Measurements from ENCODE around the gene SSH2.

Gene SSH2

DNA sequence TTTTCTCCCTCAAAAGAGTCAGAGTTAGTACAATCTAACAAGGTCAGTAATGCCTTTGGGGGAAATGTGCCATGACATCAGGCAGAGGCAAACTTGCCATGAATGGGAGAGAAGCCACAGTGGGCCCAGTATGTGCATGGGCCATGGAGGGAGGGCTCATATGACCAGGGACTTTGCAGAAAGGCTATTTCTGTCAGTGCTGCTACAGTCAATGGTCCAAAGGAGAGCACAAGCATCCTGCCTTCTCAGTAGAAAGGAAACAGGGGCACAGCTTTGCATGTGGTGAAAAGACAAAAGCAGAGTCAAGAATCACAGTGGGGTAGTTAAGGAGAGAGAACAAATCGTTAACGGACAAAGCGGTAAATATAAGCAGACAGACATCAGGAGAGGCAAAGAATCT is 296.1 kb downstream of the SSH2 start:
- Histone ChIP-seq H3K9me3 (ENCODE audit: low read length) (no peaks in the 10 kb centered on the region), H3K36me3 (ENCODE audit: insufficient read depth, low read length) (peaks cover 16% of the 10 kb centered on the region), H3K27me3 (ENCODE audit: insufficient read depth, low read length) (no peaks in the 10 kb centered on the region)

DNA sequence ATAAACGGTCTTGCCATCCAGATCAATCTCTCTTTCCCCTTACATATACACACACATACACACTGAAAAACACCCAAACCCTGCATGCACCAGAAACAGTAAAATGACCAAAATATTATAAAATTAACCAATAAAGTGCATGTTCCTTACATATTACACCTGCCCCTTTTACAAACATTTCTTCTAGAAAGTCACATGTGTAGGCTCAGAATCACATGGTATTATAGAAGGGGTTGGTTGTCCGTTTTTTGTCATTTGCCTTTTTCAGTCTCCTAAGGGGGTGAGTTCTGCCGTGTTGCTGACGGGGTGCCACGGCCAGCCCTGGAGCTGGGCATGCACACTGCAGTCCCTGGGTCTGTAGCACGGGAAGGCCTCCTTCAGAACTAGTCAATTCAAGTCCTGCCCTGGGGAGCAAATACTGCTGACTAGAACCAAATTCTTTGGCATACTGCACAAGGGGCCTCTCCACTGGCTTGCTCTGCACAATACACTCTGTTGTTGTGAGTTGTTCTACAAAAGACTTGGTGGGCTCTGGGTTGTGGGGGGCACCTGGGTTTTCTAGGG is 299.3 kb downstream of the SSH2 start:
- peaks cover 22% of the 10 kb centered on the region for H3K4me1 ChIP-seq (ENCODE audit: insufficient read depth, low read length)
- no peaks in the 10 kb centered on the region for H3K27me3 ChIP-seq (ENCODE audit: insufficient read depth, low read length)
- no peak overlapping the region for H3K4me3 ChIP-seq (ENCODE audit: low read length)
- no peak overlapping the region for H2AFZ ChIP-seq (ENCODE audit: low read depth, low read length)
- H3K36me3 ChIP-seq (ENCODE audit: insufficient read depth, low read length), result peaks cover 16% of the 10 kb centered on the region
- H3K9me3 ChIP-seq (ENCODE audit: low read length), result no peaks in the 10 kb centered on the region

More for the DNA sequence above, 296.1 kb downstream of the SSH2 start:
- Histone ChIP-seq H3K4me1 (ENCODE audit: insufficient read depth, low read length) (peaks cover 15% of the 10 kb centered on the region), H3K4me3 (ENCODE audit: low read length) (no peak overlapping the region), H2AFZ (ENCODE audit: low read depth, low read length) (no peak overlapping the region)

- peaks cover 22% of the 10 kb centered on the region for H3K4me1 ChIP-seq (ENCODE audit: insufficient read depth, low read length)
- peaks cover 16% of the 10 kb centered on the region for H3K36me3 ChIP-seq (ENCODE audit: insufficient read depth, low read length)
- no peak overlapping the region for H2AFZ ChIP-seq (ENCODE audit: low read depth, low read length)
- H3K27me3 ChIP-seq (ENCODE audit: insufficient read depth, low read length), result no peaks in the 10 kb centered on the region
- no peaks in the 10 kb centered on the region for H3K9me3 ChIP-seq (ENCODE audit: low read length)
- no peak overlapping the region for H3K4me3 ChIP-seq (ENCODE audit: low read length)
Measured at GRCh38 chr17:29629839-29630238, 300.2 kb downstream of the SSH2 start.

- peaks cover 22% of the 10 kb centered on the region for H3K4me1 ChIP-seq (ENCODE audit: insufficient read depth, low read length)
- H3K36me3 ChIP-seq (ENCODE audit: insufficient read depth, low read length), result peaks cover 16% of the 10 kb centered on the region
- no peaks in the 10 kb centered on the region for H3K27me3 ChIP-seq (ENCODE audit: insufficient read depth, low read length)
- no peaks in the 10 kb centered on the region for H3K9me3 ChIP-seq (ENCODE audit: low read length)
- no peak overlapping the region for H3K4me3 ChIP-seq (ENCODE audit: low read length)
- no peak overlapping the region for H2AFZ ChIP-seq (ENCODE audit: low read depth, low read length)
Measured at GRCh38 chr17:29628644-29629043, 301.4 kb downstream of the SSH2 start.

- Histone ChIP-seq H3K27me3 (ENCODE audit: insufficient read depth, low read length) (no peaks in the 10 kb centered on the region), H3K36me3 (ENCODE audit: insufficient read depth, low read length) (peaks cover 16% of the 10 kb centered on the region), H3K4me3 (ENCODE audit: low read length) (no peak overlapping the region), H3K9me3 (ENCODE audit: low read length) (no peaks in the 10 kb centered on the region), H3K4me1 (ENCODE audit: insufficient read depth, low read length) (peaks cover 26% of the 10 kb centered on the region), H2AFZ (ENCODE audit: low read depth, low read length) (no peak overlapping the region)
Measured at GRCh38 chr17:29627951-29628350, 302.1 kb downstream of the SSH2 start.

- H2AFZ ChIP-seq (ENCODE audit: low read depth, low read length), result no peak overlapping the region
- H3K4me3 ChIP-seq (ENCODE audit: low read length), result no peak overlapping the region
- H3K27me3 ChIP-seq (ENCODE audit: insufficient read depth, low read length), result no peaks in the 10 kb centered on the region
- no peaks in the 10 kb centered on the region for H3K36me3 ChIP-seq (ENCODE audit: insufficient read depth, low read length)
- no peaks in the 10 kb centered on the region for H3K9me3 ChIP-seq (ENCODE audit: low read length)
- peaks cover 25% of the 10 kb centered on the region for H3K4me1 ChIP-seq (ENCODE audit: insufficient read depth, low read length)
Measured at GRCh38 chr17:29625037-29625750, 304.8 kb downstream of the SSH2 start.

- H3K36me3 ChIP-seq (ENCODE audit: insufficient read depth, low read length), result no peaks in the 10 kb centered on the region
- no peaks in the 10 kb centered on the region for H3K27me3 ChIP-seq (ENCODE audit: insufficient read depth, low read length)
- no peak overlapping the region for H2AFZ ChIP-seq (ENCODE audit: low read depth, low read length)
- no peak overlapping the region for H3K4me3 ChIP-seq (ENCODE audit: low read length)
- H3K4me1 ChIP-seq (ENCODE audit: insufficient read depth, low read length), result peaks cover 19% of the 10 kb centered on the region
- no peaks in the 10 kb centered on the region for H3K9me3 ChIP-seq (ENCODE audit: low read length)
Measured at GRCh38 chr17:29624586-29624985, 305.4 kb downstream of the SSH2 start.

GRCh38 chr17:29623283-29623647 is 306.8 kb downstream of the SSH2 start:
- no peaks in the 10 kb centered on the region for H3K36me3 ChIP-seq (ENCODE audit: insufficient read depth, low read length)
- H3K4me3 ChIP-seq (ENCODE audit: low read length), result peak overlapping the region; percentile 52
- peak overlapping the region; percentile 93 for H2AFZ ChIP-seq (ENCODE audit: low read depth, low read length)
- H3K9me3 ChIP-seq (ENCODE audit: low read length), result no peaks in the 10 kb centered on the region
- H3K4me1 ChIP-seq (ENCODE audit: insufficient read depth, low read length), result peaks cover 17% of the 10 kb centered on the region
- H3K27me3 ChIP-seq (ENCODE audit: insufficient read depth, low read length), result no peaks in the 10 kb centered on the region

DNA sequence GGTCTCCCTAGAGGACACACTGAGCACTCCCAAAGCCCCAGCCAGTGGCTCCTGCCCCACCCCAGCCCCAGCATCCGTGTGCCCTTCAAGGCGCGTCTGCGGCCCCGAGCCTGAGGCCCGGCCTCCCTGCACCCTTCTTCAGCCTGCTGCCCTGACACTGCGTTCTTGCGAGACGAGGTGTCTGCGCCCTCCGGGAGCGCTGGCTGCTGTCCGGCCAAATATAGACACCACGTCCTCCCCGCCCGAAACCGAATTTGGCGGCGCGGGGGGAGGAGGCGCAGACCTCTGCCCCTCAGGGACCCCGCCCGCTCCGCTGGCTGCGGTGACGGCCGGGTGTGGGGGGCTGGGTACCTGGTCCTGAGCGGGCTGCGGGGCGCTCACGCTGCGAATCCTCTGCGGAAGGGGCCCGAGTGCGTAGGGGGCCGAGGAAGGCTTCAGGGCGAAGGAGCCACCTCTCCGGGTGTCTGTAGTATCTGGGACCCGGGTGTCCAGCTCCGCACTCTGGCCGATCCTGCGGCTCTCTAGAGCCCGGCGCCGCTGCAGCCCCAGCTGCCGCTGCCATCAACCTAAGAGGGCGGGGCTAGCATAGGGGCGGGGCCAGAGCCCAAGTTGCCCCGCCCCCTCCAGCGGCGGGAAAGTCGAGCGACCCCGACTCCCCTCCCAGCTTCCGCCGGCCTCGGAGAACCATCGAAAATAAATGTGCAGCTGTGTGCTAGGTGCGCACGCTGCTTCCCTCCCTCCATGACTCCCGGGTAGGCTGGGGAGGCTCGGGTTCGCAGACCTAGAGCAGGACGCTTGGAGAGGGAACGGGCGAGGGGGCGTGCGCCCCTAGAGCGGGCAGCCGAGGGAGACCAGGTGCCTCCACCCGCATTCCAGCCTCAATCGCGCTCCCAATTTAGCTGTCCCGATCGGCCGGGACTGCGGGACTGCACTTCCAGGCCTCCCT is 307.4 kb downstream of the SSH2 start, which contains the start of gene CORO6:
Gene CORO6 (minus strand): TSS at position 576 of the 946 bp plus-strand sequence. CDS start 1,491 bp downstream, outside the sequence.
- H3K9me3 ChIP-seq (ENCODE audit: low read length), result no peaks in the 10 kb centered on the region

DNA sequence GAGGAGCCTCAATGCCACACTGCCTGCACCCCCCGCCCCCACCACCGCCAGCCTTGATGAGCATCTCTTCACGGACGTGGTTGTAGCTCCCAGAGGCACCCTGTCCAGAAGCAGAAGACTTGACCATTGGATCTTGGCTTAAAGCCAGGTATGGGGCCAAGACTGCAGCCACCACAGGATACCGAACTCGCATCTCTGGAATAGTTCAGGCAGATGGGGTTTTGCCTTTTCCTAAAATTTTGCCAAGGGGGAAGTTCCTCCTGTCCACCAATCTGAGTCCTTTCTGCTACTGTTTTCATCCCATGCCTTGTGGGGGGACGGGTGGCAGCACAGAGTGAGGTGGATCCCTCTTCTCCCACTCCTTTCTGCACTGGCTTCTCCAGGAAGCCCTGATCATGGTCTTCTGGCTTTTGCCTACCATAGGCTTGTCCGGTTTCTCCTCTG is 308.3 kb downstream of the SSH2 start:
- no peak overlapping the region for H2AFZ ChIP-seq (ENCODE audit: low read depth, low read length)
- H3K4me1 ChIP-seq (ENCODE audit: insufficient read depth, low read length), result peaks cover 11% of the 10 kb centered on the region
- H3K36me3 ChIP-seq (ENCODE audit: insufficient read depth, low read length), result no peaks in the 10 kb centered on the region
- no peaks in the 10 kb centered on the region for H3K9me3 ChIP-seq (ENCODE audit: low read length)
- H3K27me3 ChIP-seq (ENCODE audit: insufficient read depth, low read length), result no peaks in the 10 kb centered on the region
- peak overlapping the region; percentile 52 for H3K4me3 ChIP-seq (ENCODE audit: low read length)

More for the DNA sequence above, 307.4 kb downstream of the SSH2 start, which contains the start of gene CORO6:
- Histone ChIP-seq H3K4me3 (ENCODE audit: low read length) (peak within 1 kb of the TSS; percentile 52), H3K36me3 (ENCODE audit: insufficient read depth, low read length) (no peaks in the 10 kb centered on the region), H3K27me3 (ENCODE audit: insufficient read depth, low read length) (no peaks in the 10 kb centered on the region), H2AFZ (ENCODE audit: low read depth, low read length) (peak within 1 kb of the TSS; percentile 93), H3K4me1 (ENCODE audit: insufficient read depth, low read length) (peaks cover 11% of the 10 kb centered on the region)

DNA sequence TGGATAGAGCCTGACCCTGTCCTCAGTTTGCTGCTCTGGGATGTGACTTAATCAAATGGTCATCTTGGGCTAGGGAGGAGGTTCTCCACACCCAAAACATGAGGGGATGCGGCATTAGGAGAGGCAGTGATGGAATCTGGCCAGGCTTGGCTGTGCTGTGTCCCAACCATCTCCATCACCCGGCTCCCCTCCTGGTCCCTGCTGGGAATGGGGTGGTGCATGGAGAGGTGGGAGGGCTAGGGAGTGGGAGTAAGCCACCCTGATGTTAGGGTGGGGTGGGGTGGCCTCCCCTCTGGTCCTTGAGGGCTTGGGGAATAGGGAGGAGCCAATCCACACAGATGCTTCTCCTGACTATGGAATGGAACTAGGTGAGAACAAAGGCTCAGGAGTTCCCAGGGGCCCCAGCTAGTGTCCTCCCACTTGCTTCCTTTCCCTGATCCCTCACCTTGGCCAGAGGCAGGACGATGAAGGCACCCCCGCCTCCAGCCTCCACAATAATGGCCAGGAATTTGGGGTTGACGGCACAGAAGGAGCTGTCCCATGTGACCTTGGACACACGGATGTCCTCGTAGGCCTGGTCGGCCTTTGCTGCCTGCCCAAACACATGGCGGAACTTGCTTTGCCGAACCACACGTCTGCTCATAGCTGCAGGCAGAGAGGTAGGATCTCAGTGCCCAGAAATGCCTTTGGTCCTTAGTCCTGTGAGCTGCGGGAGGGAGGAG is 309.1 kb downstream of the SSH2 start:
- H2AFZ ChIP-seq (ENCODE audit: low read depth, low read length), result no peak overlapping the region
- H3K36me3 ChIP-seq (ENCODE audit: insufficient read depth, low read length), result no peaks in the 10 kb centered on the region
- peaks cover 11% of the 10 kb centered on the region for H3K4me1 ChIP-seq (ENCODE audit: insufficient read depth, low read length)
- no peaks in the 10 kb centered on the region for H3K27me3 ChIP-seq (ENCODE audit: insufficient read depth, low read length)
- H3K9me3 ChIP-seq (ENCODE audit: low read length), result peaks cover 3% of the 10 kb centered on the region
- H3K4me3 ChIP-seq (ENCODE audit: low read length), result no peak overlapping the region

DNA sequence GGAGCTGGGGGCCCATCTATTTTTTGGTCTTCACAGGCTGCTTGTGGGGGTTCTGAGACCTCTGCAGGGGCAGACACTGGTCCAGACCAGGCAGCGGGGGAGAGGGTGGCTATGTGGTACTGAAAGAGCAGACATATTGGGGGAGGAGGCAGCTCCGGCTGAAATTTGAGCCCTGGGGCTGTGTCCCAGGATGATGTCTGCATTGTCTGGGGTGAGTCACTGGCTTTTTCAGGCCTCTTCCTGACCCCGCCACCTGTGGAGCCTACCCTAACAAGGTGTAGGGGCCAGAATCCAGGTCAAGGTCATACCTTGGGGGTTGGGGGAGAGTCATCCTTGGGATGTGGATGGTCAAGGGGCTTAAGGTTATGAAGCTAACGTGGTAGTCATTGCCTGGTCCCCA is 309.8 kb downstream of the SSH2 start:
- Histone ChIP-seq H3K36me3 (ENCODE audit: insufficient read depth, low read length) (peaks cover 2% of the 10 kb centered on the region), H3K4me1 (ENCODE audit: insufficient read depth, low read length) (peaks cover 11% of the 10 kb centered on the region)

More for the DNA sequence above, 309.8 kb downstream of the SSH2 start:
- Histone ChIP-seq H2AFZ (ENCODE audit: low read depth, low read length) (no peak overlapping the region), H3K27me3 (ENCODE audit: insufficient read depth, low read length) (no peaks in the 10 kb centered on the region), H3K9me3 (ENCODE audit: low read length) (peaks cover 4% of the 10 kb centered on the region), H3K4me3 (ENCODE audit: low read length) (no peak overlapping the region)
